Adrenal gland (tissue), 12 donors: ENCODE data around the gene WDR62. TPM values are rescaled to one million over a fixed set of nuclear protein-coding genes. Genes with fewer than 3 reads are reported as not detected.

Source experiments
- DNase-seq, 7 donors: peaks; one replicate each; pipeline ENCODE4 v3.0.0-alpha.2; 2019 to 2020
- H3K27ac ChIP-seq, 5 donors: fragments of 200-600 bp; sonication (generic) in 4 of 5; 1 replicate in 3 of 5; 2 replicates in 2 of 5; pipeline versions ENCODE4 v1.5.1 to v1.8.0; 2016 to 2020; ENCODE audit warnings: mild to moderate bottlenecking in 1 of 5
- H3K27me3 ChIP-seq: fragments of 200-600 bp; 2 replicates; pipeline ENCODE4 v1.8.0; 2021
- H3K36me3 ChIP-seq, 2 donors: fragments of 200-600 bp; replicated peaks in 1 of 2; 1 replicate in 1 of 2; 2 replicates in 1 of 2; pipeline versions ENCODE4 v1.5.1 to v1.8.0; 2018 to 2022
- H3K4me1 ChIP-seq, 2 donors: fragments of 200-600 bp; replicated peaks in 1 of 2; 1 replicate in 1 of 2; 2 replicates in 1 of 2; pipeline versions ENCODE4 v1.5.1 to v1.8.0; 2018 to 2021
- H3K4me3 ChIP-seq, 4 donors: fragments of 200-600 bp; sonication (generic) in 3 of 4; one replicate each; pipeline ENCODE4 v1.5.1; 2016 to 2018
- H3K9me3 ChIP-seq, 3 donors: fragments of 200-600 bp; sonication (generic) in 1 of 3; replicated peaks in 1 of 3; 1 replicate in 2 of 3; 2 replicates in 1 of 3; pipeline versions ENCODE4 v1.5.1 to v1.8.0; 2016 to 2021
- POLR2A ChIP-seq, 2 donors: fragments of 450-650 bp; IDR thresholded peaks; one replicate each; pipeline ENCODE4 v1.6.1; 2017; ENCODE audit warnings: antibody characterized with exemption in 2 of 2, mild to moderate bottlenecking in 2 of 2, moderate library complexity in 1 of 2
- WGBS, 4 donors: extraction: QIAGEN DNeasy Blood & Tissue Kit in 2 of 4; methylation state at CpG; one replicate each; pipeline versions ENCODE4 v1.1.5 to v1.1.7; 2013 to 2017; 5-methylcytosine and 5-hydroxymethylcytosine counted together
- intact Hi-C, 2 donors: fragments of 100-400 bp; cut with DNase I; formaldehyde crosslinking; loops; one replicate each; pipeline versions ENCODE4 v1.14.1 to v1.15.0; 2022 to 2023
- polyA plus RNA-seq, 3 donors: library from polyadenylated mRNA; stranded (reverse); fragments of 200-250 nt in 2 of 3; fragments of 350-450 nt in 1 of 3; fragmentation: Illumina TruSeq in 1 of 3; extraction: RNeasy Lipid Tissue Mini Kit (QIAGEN cat#74804) in 1 of 3; gene quantifications; one replicate each; pipeline ENCODE4 v1.2.3, GENCODE V29; 2013 to 2014
- total RNA-seq, 9 donors: library from RNA; depleted of rRNA in 4 of 9; stranded (reverse); fragments of >200 nt in 4 of 9; fragments of 120-200 nt in 1 of 9; fragmentation: NEBNext Ultra II Directional in 1 of 9; extraction: Animal tissue kit (Norgen Biotek cat#: 25700) in 1 of 9; gene quantifications; one replicate each; pipeline versions ENCODE4 v1.1.0 to v1.2.4, GENCODE V29; 2013 to 2023
- TF ChIP-seq, protein P1 (sequence below), 6 experiments: fragments of 450-650 bp in 4 of 6; fragments of 200-600 bp in 2 of 6; sonication (generic) in 1 of 6; IDR thresholded peaks; 1 replicate in 5 of 6; 2 replicates in 1 of 6; pipeline versions ENCODE4 v1.5.1 to v1.8.0; 2016 to 2021; ENCODE audit warnings: antibody characterized with exemption in 6 of 6, mild to moderate bottlenecking in 2 of 6, moderate library complexity in 1 of 6
- donor health status: healthy with polysubstance abuse.
- donor health status: Bipolar disorder and iron deficiency.
- donor health status: DM: yes; HTN: yes; CAD: no.
- donor health status: DM: no; HTN: no; CAD: no.
- donor health status: DM: no; HTN: no; CAD: no.
- donor health status: DM: yes; HTN: yes; CAD: no.

Gene WDR62
- total and polyA plus RNA-seq, 12 donors, result 0.12 to 2.0 (median 0.70) TPM; not detected in 1

DNA sequence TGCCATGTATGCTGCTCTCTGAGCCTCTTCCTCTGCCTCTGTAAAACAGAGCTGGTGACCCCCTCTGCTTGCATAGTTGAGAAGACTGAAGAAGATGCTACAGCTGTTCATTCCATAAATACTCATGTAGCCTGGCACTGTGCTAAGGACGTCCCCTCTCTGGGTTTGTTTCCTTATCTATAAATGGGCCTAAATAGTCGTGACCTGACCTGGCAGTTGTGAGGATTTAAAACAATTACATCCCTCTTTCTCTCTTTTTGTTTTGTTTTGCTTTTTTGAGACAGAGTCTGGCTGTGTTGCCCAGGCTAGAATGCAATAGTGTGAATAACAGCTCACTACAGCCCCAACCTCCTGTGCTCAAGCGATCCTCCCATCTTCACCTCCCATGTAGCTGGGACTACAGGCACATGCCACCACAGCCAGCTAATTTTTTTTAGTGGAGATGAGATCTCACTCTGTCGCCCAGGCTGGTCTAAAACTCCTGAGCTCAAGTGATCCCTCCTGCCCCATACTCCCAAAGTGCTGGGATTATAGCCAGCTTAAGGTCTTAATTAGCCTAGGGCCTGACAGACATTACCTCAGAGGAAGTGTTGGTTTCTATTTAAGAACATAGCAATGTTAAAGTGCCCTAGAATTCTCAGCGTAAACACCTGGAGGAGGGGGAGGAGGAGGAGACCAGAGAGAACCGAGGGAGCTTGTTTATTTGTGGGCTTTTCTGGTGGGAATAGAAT is 4.6 kb downstream of the WDR62 start:
- H3K4me3 ChIP-seq, result no peak overlapping the region
- peaks cover 0 to 9% of the 10 kb centered on the region in 2 donors for H3K4me1 ChIP-seq
- H3K9me3 ChIP-seq, result no peaks in the 10 kb centered on the region
- intact Hi-C loops, result loop anchor here in 1 of 2 donors (5.0 kb wide), 1 partner anchor 113 kb away; no protein-coding TSS in a partner anchor
- TF ChIP-seq POLR2A (IDR thresholded peaks at IDR 0.05), result no peak
- TF ChIP-seq, protein P1, sequence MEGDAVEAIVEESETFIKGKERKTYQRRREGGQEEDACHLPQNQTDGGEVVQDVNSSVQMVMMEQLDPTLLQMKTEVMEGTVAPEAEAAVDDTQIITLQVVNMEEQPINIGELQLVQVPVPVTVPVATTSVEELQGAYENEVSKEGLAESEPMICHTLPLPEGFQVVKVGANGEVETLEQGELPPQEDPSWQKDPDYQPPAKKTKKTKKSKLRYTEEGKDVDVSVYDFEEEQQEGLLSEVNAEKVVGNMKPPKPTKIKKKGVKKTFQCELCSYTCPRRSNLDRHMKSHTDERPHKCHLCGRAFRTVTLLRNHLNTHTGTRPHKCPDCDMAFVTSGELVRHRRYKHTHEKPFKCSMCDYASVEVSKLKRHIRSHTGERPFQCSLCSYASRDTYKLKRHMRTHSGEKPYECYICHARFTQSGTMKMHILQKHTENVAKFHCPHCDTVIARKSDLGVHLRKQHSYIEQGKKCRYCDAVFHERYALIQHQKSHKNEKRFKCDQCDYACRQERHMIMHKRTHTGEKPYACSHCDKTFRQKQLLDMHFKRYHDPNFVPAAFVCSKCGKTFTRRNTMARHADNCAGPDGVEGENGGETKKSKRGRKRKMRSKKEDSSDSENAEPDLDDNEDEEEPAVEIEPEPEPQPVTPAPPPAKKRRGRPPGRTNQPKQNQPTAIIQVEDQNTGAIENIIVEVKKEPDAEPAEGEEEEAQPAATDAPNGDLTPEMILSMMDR (IDR thresholded peaks at IDR 0.05), result no peak
- 90 to 95% (median 94%) methylated on average over 5 to 6 of the region's 6 CpGs for WGBS, 4 donors
- H3K36me3 ChIP-seq, result no peaks in the 10 kb centered on the region
- no peak for DNase-seq
- H3K27ac ChIP-seq, result no peak overlapping the region
- H3K27me3 ChIP-seq, result no peaks in the 10 kb centered on the region

DNA sequence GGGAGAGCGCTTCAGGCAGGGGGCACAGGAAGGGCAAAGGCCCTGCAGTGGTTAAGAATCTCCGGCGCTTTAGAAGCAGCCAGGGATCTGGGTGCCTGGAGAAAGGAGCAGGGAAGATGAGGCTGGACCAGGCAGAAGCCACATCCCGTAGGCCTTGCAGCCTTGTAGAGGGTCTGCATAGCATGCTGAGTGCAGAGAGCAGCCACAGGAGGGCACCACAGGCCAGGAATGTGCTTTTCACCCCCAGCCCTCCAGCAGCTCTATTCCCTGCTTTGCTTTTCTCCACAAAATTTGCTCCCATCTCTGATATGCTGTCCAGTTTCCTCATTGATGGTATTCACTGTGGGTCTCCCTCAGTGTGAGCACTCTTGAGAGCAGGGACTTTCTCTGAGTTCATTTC is 5.7 kb downstream of the WDR62 start:
- no peaks in the 10 kb centered on the region for H3K9me3 ChIP-seq
- TF ChIP-seq, protein P1 (IDR thresholded peaks at IDR 0.05), result peak; percentile 19 to 72 (median 58)
- TF ChIP-seq POLR2A (IDR thresholded peaks at IDR 0.05), result no peak
- no peak overlapping the region for H3K4me3 ChIP-seq
- no peaks in the 10 kb centered on the region for H3K36me3 ChIP-seq
- H3K4me1 ChIP-seq, result peaks cover 0 to 2% of the 10 kb centered on the region in 2 donors
- no peak overlapping the region for H3K27ac ChIP-seq
- DNase-seq, result peak; percentile 40 to 76 (median 70)
- 63 to 80% (median 75%) methylated on average over 4 of the region's 4 CpGs for WGBS, 4 donors
- intact Hi-C loops, result loop anchor here in 1 of 2 donors (10.0 kb wide), 1 partner anchor 54 kb away; the partner anchor contains the start of genes OVOL3, POLR2I and TBCB
- H3K27me3 ChIP-seq, result no peaks in the 10 kb centered on the region

DNA sequence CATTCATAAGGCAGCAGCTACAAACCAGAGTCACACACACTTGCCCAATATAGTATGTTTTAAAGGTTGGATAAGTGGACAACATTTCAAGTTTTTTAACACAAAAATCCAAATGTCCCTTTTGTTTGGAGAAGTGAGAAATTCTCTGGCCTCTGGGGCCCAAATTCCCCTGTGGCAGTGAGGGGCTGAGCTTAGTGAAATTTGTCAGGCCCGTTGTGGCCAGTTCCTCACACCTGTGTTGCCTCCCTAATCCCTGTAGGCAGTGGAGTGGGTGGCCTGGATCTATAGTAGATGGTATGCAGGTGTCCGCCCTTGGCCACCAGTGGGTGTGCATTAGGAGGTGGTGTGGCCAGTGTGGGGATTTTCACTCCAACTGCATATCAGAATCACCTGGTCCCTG is 6.7 kb downstream of the WDR62 start:
- TF ChIP-seq POLR2A (IDR thresholded peaks at IDR 0.05), result no peak
- TF ChIP-seq, protein P1 (IDR thresholded peaks at IDR 0.05), result no peak
- intact Hi-C loops, result loop anchor here in 1 of 2 donors (10.0 kb wide), 1 partner anchor 53 kb away; the partner anchor contains the start of genes OVOL3, POLR2I and TBCB

DNA sequence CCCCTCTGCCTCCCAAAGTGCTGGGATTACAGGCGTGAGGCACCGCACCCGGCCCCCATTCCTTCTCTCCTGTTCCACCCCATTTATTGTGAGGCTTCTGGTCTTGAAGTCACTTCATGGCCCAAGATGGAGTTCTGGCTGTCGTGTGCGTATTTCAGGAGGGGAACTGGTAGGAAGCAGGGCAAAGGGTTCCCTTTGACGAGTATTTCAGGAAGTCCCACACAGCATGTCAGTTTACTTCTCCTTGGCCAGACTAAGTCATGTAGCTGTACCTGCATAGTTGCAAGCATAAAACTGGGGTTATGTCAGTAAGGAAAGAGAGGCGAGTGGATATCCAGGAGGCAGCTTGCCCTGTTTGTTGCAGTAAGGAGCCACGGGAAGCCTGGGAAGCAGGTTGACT is 10.1 kb downstream of the WDR62 start:
- TF ChIP-seq, protein P1 (IDR thresholded peaks at IDR 0.05), result no peak
- TF ChIP-seq POLR2A (IDR thresholded peaks at IDR 0.05), result no peak
- Histone ChIP-seq H3K4me1 (no peaks in the 10 kb centered on the region), H3K9me3 (no peaks in the 10 kb centered on the region), H3K27me3 (no peaks in the 10 kb centered on the region), H3K36me3 (no peaks in the 10 kb centered on the region), H3K4me3 (no peak overlapping the region), H3K27ac (no peak overlapping the region)
- no peak for DNase-seq
- WGBS, 4 donors, result 92 to 93% (median 92%) methylated on average over 8 of the region's 8 CpGs
- intact Hi-C loops, result loop anchor here in 1 of 2 donors (10.0 kb wide), 1 partner anchor 50 kb away; the partner anchor contains the start of genes OVOL3, POLR2I and TBCB

More for the DNA sequence above, 6.7 kb downstream of the WDR62 start:
- Histone ChIP-seq H3K36me3 (no peaks in the 10 kb centered on the region), H3K4me3 (no peak overlapping the region), H3K4me1 (no peaks in the 10 kb centered on the region), H3K27me3 (no peaks in the 10 kb centered on the region), H3K9me3 (no peaks in the 10 kb centered on the region), H3K27ac (no peak overlapping the region)
- no peak for DNase-seq
- 84 to 100% (median 95%) methylated on average over 2 of the region's 2 CpGs for WGBS, 4 donors
